K562 (cell line): ENCODE measurements around the gene WSCD2. TPM values are rescaled to one million over a fixed set of nuclear protein-coding genes. Genes with fewer than 3 reads are reported as not detected.

ENCODE experiments used
- ATAC-seq: fragments of 200-7000 bp; cut with Tn5 transposase; 3 replicates; pipeline ENCODE4 v1.9.1; 2020; ENCODE audit warnings: moderate library complexity
- BruUV-seq: library from RNA; stranded (reverse); fragments of 400-500 nt; replicated peaks from 2 replicates; lab custom pipeline; 2021; lab: Mats Ljungman, UMichigan
- CTCF ChIA-PET: fragments of 300-600 bp; formaldehyde crosslinking; extraction: SDS; loops from one replicate; lab custom pipeline; 2021; ENCODE audit warnings: low intra/inter-chr PET ratio; lab: Yijun Ruan, JAX
- POLR2A ChIA-PET: fragments of 300-600, 350-650 bp; sonication (Branson Sonifier 250); formaldehyde crosslinking; extraction: SDS; loops from one replicate; lab custom pipeline; 2021; ENCODE audit warnings: antibody characterized with exemption, inconsistent platforms; lab: Yijun Ruan, JAX
- DNase-seq, 4 experiments: peaks; one replicate each; pipeline versions ENCODE4 v3.0.0 to v3.0.0-alpha.2; 2011 to 2018; ENCODE audit warnings: low spot score in 3 of 4, mixed read lengths in 3 of 4; ENCODE audit errors: extremely low read depth in 1 of 4
- FAIRE-seq: peaks from 2 replicates; lab custom pipeline; 2011; peaks lifted over from hg19 to GRCh38; lab: Jason Lieb, UNC
- H2AFZ ChIP-seq: 2 replicates; pipeline ENCODE4 v1.6.0; 2011; ENCODE audit warnings: low read depth, low read length, control low read depth, inconsistent platforms
- H3K27ac ChIP-seq: fragments of 200-600 bp; 3 replicates; pipeline ENCODE4 v1.8.0; 2011; ENCODE audit warnings: low read depth, mild to moderate bottlenecking, control low read depth, inconsistent platforms, low read length, moderate library complexity, mixed read lengths; ENCODE audit errors: extremely low read depth
- H3K27me3 ChIP-seq, 2 experiments: fragments of 300-600 bp in 1 of 2; 2 replicates in 1 of 2; 3 replicates in 1 of 2; pipeline versions ENCODE4 v1.6.0 to v1.8.0; 2011; ENCODE audit warnings: inconsistent platforms in 2 of 2, low read length in 2 of 2, mild to moderate bottlenecking in 1 of 2, mixed read lengths in 1 of 2, moderate library complexity in 1 of 2; ENCODE audit not compliant: control insufficient read depth in 2 of 2, insufficient read depth in 2 of 2
- H3K36me3 ChIP-seq: fragments of 300-600 bp; 3 replicates; pipeline ENCODE4 v1.8.0; 2011; ENCODE audit warnings: mild to moderate bottlenecking, low read length, inconsistent platforms; ENCODE audit not compliant: control insufficient read depth, insufficient read depth
- H3K4me1 ChIP-seq, 2 experiments: fragments of 200-600 bp in 1 of 2; replicated peaks in 1 of 2; 2 replicates in 1 of 2; 3 replicates in 1 of 2; pipeline versions ENCODE4 v1.5.1 to v1.8.0; 2011; ENCODE audit warnings: inconsistent platforms in 2 of 2, low read length in 2 of 2, mild to moderate bottlenecking in 1 of 2, mixed read lengths in 1 of 2, moderate library complexity in 1 of 2; ENCODE audit not compliant: control insufficient read depth in 2 of 2, insufficient read depth in 2 of 2
- H3K4me2 ChIP-seq: 2 replicates; pipeline ENCODE4 v1.6.1; 2011; ENCODE audit warnings: low read length, control low read depth, inconsistent platforms, mixed read lengths; ENCODE audit not compliant: insufficient read depth
- H3K4me3 ChIP-seq: fragments of 200-600 bp; sonication (generic), shearing (Covaris generic); 2 replicates; pipeline ENCODE4 v1.5.1; 2016; ENCODE audit warnings: control low read depth, inconsistent platforms
- H3K79me2 ChIP-seq: fragments of 200-600 bp; 3 replicates; pipeline ENCODE4 v1.8.0; 2011; ENCODE audit warnings: low read length, inconsistent platforms; ENCODE audit not compliant: control insufficient read depth, insufficient read depth
- H3K9ac ChIP-seq, 2 experiments: 2 replicates each; pipeline versions ENCODE4 v1.6.0 to v1.6.1; 2011; ENCODE audit warnings: low read depth in 2 of 2, low read length in 2 of 2, control low read depth in 1 of 2, inconsistent platforms in 1 of 2, mild to moderate bottlenecking in 1 of 2, mixed read lengths in 1 of 2; ENCODE audit not compliant: insufficient read depth in 1 of 2
- H3K9me1 ChIP-seq: one replicate; pipeline ENCODE4 v1.6.0; 2011; ENCODE audit warnings: inconsistent platforms, mild to moderate bottlenecking, low read length, moderate library complexity; ENCODE audit not compliant: control insufficient read depth, insufficient read depth
- H3K9me3 ChIP-seq: replicated peaks from 2 replicates; pipeline ENCODE4 v1.5.1; 2011; ENCODE audit warnings: low read depth, low read length, inconsistent platforms; ENCODE audit not compliant: control insufficient read depth, insufficient read depth
- H4K20me1 ChIP-seq: replicated peaks from 2 replicates; pipeline ENCODE4 v1.6.1; 2011; ENCODE audit warnings: low read length, inconsistent platforms, mixed read lengths; ENCODE audit not compliant: control insufficient read depth, insufficient read depth
- ARHGAP35 ChIP-seq: fragments of 450-650 bp; IDR thresholded peaks from 2 replicates; pipeline ENCODE4 v1.6.1; 2018; ENCODE audit not compliant: partially characterized antibody
- ARID2 ChIP-seq: fragments of 450-650 bp; IDR thresholded peaks from 2 replicates; pipeline ENCODE4 v1.6.1; 2017; ENCODE audit warnings: antibody characterized with exemption, mild to moderate bottlenecking
- C11orf30 ChIP-seq: fragments of 450-650 bp; IDR thresholded peaks from 2 replicates; pipeline ENCODE4 v1.6.1; 2016; ENCODE audit warnings: low read depth, mild to moderate bottlenecking
- CC2D1A ChIP-seq: fragments of 450-650 bp; IDR thresholded peaks from 2 replicates; pipeline ENCODE4 v1.6.1; 2017; ENCODE audit warnings: mild to moderate bottlenecking
- CTCF ChIP-seq, 3 experiments: IDR thresholded peaks in 2 of 3; conservative IDR thresholded peaks in 1 of 3; 2 replicates each; pipeline ENCODE4 v1.5.1; 2011 to 2012; ENCODE audit warnings: low read length in 3 of 3, mild to moderate bottlenecking in 3 of 3, control low read depth in 2 of 3, improper control_type of control experiment in 1 of 3, inconsistent platforms in 1 of 3, low read depth in 1 of 3, mixed read lengths in 1 of 3, moderate library complexity in 1 of 3; ENCODE audit not compliant: insufficient read depth in 2 of 3
- FOS ChIP-seq: IDR thresholded peaks from 3 replicates; pipeline ENCODE4 v1.6.1; 2011; ENCODE audit not compliant: insufficient read length; ENCODE audit errors: extremely low read depth
- NCOR1 ChIP-seq: fragments of 450-650 bp; IDR thresholded peaks from 2 replicates; pipeline ENCODE4 v1.6.1; 2016; ENCODE audit warnings: mild to moderate bottlenecking, moderate library complexity
- PHTF2 ChIP-seq: fragments of 250-450 bp; sonication (Bioruptor Pico); IDR thresholded peaks from 2 replicates; pipeline ENCODE4 v1.5.0; 2021; ENCODE audit warnings: mild to moderate bottlenecking
- SMC3 ChIP-seq: conservative IDR thresholded peaks from 2 replicates; pipeline ENCODE4 v1.6.1; 2011; ENCODE audit warnings: low read depth, low read length, improper control_type of control experiment; ENCODE audit not compliant: insufficient read depth
- TRIM24 ChIP-seq, 2 experiments: fragments of 450-650 bp; IDR thresholded peaks; 2 replicates each; pipeline ENCODE4 v1.6.1; 2016
- WGBS: fragments of 100-300 bp; shearing (Covaris generic); methylation state at CpG from one replicate; pipeline ENCODE4 v1.1.6; 2016; ENCODE audit warnings: low coverage, mixed read lengths; ENCODE audit not compliant: insufficient coverage; ENCODE audit errors: missing lambda C conversion rate; 5-methylcytosine and 5-hydroxymethylcytosine counted together
- in situ Hi-C: fragments of 300-500 bp; cut with MboI; formaldehyde crosslinking; loops from 4 replicates; pipeline ENCODE4 v1.15.0; 2018; ENCODE audit warnings: inconsistent platforms, mixed read lengths
- intact Hi-C: fragments of 100-400 bp; cut with micrococcal nuclease; formaldehyde crosslinking; loops from 2 replicates; pipeline ENCODE4 v1.14.2; 2022
- polyA plus RNA-seq, 8 experiments: library from polyadenylated mRNA; depleted of rRNA in 4 of 8; stranded (reverse) in 5 of 8; unstranded in 3 of 8; fragments of >200 nt; fragmentation: Nextera tagmentation in 2 of 8; fragmentation: Illumina TruSeq in 1 of 8; extraction: Ambion mirVana in 2 of 8; extraction: Trizol in 1 of 8; gene quantifications; 2 replicates each; pipeline versions ENCODE4 v1.2.1 to v1.2.3, GENCODE V29; 2011 to 2014; ENCODE audit warnings: inconsistent platforms in 1 of 8, missing spikeins in 1 of 8
- total RNA-seq, 7 experiments: library from RNA; depleted of rRNA in 6 of 7; stranded (reverse); fragments of >200 nt in 6 of 7; fragmentation: Illumina TruSeq in 2 of 7; extraction: Trizol in 2 of 7; gene quantifications; 2 replicates each; pipeline versions ENCODE4 v1.2.1 to v1.2.3, GENCODE V29; 2011 to 2021; ENCODE audit warnings: low replicate concordance in 1 of 7
- TF ChIP-seq, protein P1 (sequence below): fragments of 450-650 bp; formaldehyde crosslinking; IDR thresholded peaks from 2 replicates; pipeline ENCODE4 v1.4.0; 2020; ENCODE audit warnings: mild to moderate bottlenecking, moderate library complexity

The WSCD2 gene
- total and polyA plus RNA-seq, 9 of the 15 experiments (the other 6 are each of a cell fraction or from before 2014, with no cell fraction given): 0.72 to 14.1 (median 4.0) TPM

DNA sequence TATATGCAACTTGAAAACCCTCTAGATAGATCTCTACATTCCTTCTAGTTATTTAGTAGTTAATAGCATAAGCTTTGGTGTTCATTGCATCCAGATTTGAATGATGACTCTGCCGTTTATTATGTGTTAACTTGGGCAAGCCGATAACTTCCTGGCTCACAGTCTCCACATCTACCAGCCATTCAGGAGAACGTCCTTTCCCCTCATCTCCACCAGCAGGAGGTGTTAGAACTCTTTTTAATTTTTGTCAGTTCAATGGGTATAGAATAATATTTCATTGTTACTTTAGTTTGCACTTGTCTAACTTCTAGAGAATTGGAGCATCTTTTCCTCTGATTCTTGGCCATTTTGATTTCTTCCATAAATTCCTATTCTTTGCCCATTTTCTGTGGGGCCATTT is 30.0 kb upstream of the WSCD2 start:
- WGBS: 2% methylated on average over 3 of the region's 3 CpGs
- CTCF ChIA-PET: interaction anchor here (0.5 to 3.4 kb wide), 5 partner anchors 33 to 702 kb away, joined by 3 to 21 read pairs (median 4); no protein-coding TSS in a partner anchor
- POLR2A ChIA-PET: no interaction called here
- Histone ChIP-seq H3K36me3 (no peaks in the 10 kb centered on the region), H2AFZ (no peak overlapping the region), H3K4me2 (no peak overlapping the region), H3K4me1 (peaks cover 4 to 15% of the 10 kb centered on the region in 2 experiments; a peak in 4 of 5 replicates), H3K27me3 (peaks cover 3 to 6% of the 10 kb centered on the region in 2 experiments; a peak in 3 of 5 replicates), H3K79me2 (no peaks in the 10 kb centered on the region), H3K9me3 (no peaks in the 10 kb centered on the region), H3K9ac (no peak overlapping the region), H3K27ac (no peak overlapping the region), H4K20me1 (no peaks in the 10 kb centered on the region), H3K4me3 (no peak overlapping the region), H3K9me1 (no peaks in the 10 kb centered on the region)
- ATAC-seq: peak; percentile 78
- peak; percentile 76 for FAIRE-seq
- BruUV-seq: no TSS peak
- intact Hi-C loops (loop anchor here (1.0 to 10.0 kb wide), 4 partner anchors 95 to 396 kb away; no protein-coding TSS in a partner anchor), in situ Hi-C loops (loop anchor here (5.0 kb wide), 1 partner anchor 98 kb away; no protein-coding TSS in a partner anchor)
- peak in 2 of 4 experiments; percentile 27 to 58 for DNase-seq
- TF ChIP-seq ARHGAP35: no peak
- peak; percentile 9; the same call in 1 of the 2 replicates for TF ChIP-seq C11orf30
- TF ChIP-seq PHTF2 (CRISPR knock-in tag): no peak
- 0 out of 2 replicates have a peak, but pooled peaks have one; percentile 58 for TF ChIP-seq ARID2
- TF ChIP-seq, protein P1, sequence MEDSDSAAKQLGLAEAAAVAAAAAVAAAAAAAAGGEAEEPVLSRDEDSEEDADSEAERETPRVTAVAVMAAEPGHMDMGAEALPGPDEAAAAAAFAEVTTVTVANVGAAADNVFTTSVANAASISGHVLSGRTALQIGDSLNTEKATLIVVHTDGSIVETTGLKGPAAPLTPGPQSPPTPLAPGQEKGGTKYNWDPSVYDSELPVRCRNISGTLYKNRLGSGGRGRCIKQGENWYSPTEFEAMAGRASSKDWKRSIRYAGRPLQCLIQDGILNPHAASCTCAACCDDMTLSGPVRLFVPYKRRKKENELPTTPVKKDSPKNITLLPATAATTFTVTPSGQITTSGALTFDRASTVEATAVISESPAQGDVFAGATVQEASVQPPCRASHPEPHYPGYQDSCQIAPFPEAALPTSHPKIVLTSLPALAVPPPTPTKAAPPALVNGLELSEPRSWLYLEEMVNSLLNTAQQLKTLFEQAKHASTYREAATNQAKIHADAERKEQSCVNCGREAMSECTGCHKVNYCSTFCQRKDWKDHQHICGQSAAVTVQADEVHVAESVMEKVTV (CRISPR knock-in tag): peak; percentile 59
- TF ChIP-seq FOS: no peak
- 0 out of 2 replicates have a peak, but pooled peaks have one; percentile 34 for TF ChIP-seq CC2D1A
- TF ChIP-seq SMC3: 0 out of 2 replicates have a peak, but pooled peaks have one; percentile 48
- TF ChIP-seq TRIM24 (IDR thresholded peaks at IDR 0.05): no peak
- TF ChIP-seq CTCF (IDR thresholded peaks at IDR 0.05 in 2 of 3, conservative IDR thresholded peaks at IDR 0.05 in 1 of 3; ENCODE audit: insufficient read depth in 2 of 3, low read depth in 1 of 3, low read length in 3 of 3): peak; percentile 60 to 84 (median 62); a peak in 5 of 6 replicates
- 0 out of 2 replicates have a peak, but pooled peaks have one; percentile 22 for TF ChIP-seq NCOR1
